Thyroid gland (tissue), 4 donors: Measurements from ENCODE around the gene CCDC170. TPM values are rescaled to one million over a fixed set of nuclear protein-coding genes. Genes with fewer than 3 reads are reported as not detected.
A peak's percentile ranks its signal among the peaks of the same experiment; 100 is the strongest.

Source experiments
- DNase-seq, 2 donors: peaks; one replicate each; pipeline ENCODE4 v3.0.0-alpha.2; 2019
- H3K27ac ChIP-seq, 3 donors: fragments of 200-600 bp; sonication (generic); 1 replicate in 2 of 3; 2 replicates in 1 of 3; pipeline ENCODE4 v1.5.1; 2016 to 2019; ENCODE audit warnings: mild to moderate bottlenecking in 1 of 3, moderate library complexity in 1 of 3
- H3K27me3 ChIP-seq: fragments of 200-600 bp; sonication (generic); one replicate; pipeline ENCODE4 v1.5.1; 2019
- H3K36me3 ChIP-seq, 2 donors: fragments of 200-600 bp; sonication (generic); one replicate each; pipeline ENCODE4 v1.5.1; 2016 to 2019
- H3K4me1 ChIP-seq, 2 donors: fragments of 200-600 bp; sonication (generic); one replicate each; pipeline ENCODE4 v1.5.1; 2017 to 2019
- H3K4me3 ChIP-seq, 3 donors: fragments of 200-600 bp; sonication (generic); replicated peaks in 1 of 3; 1 replicate in 2 of 3; 2 replicates in 1 of 3; pipeline ENCODE4 v1.5.1; 2016; ENCODE audit warnings: mild to moderate bottlenecking in 1 of 3
- H3K9me3 ChIP-seq: fragments of 200-600 bp; sonication (generic); one replicate; pipeline ENCODE4 v1.5.1; 2017
- CTCF ChIP-seq, 6 experiments: fragments of 200-600 bp in 3 of 6; fragments of 450-650 bp in 3 of 6; sonication (generic) in 3 of 6; IDR thresholded peaks; one replicate each; pipeline ENCODE4 v1.5.1; 2016 to 2019; ENCODE audit warnings: antibody characterized with exemption in 6 of 6, mild to moderate bottlenecking in 2 of 6, inconsistent platforms in 1 of 6, moderate library complexity in 1 of 6
- POLR2A ChIP-seq, 2 donors: fragments of 450-650 bp; IDR thresholded peaks; one replicate each; pipeline ENCODE4 v1.6.1; 2017; ENCODE audit warnings: antibody characterized with exemption in 2 of 2, mild to moderate bottlenecking in 2 of 2, moderate library complexity in 1 of 2
- WGBS, 2 donors: methylation state at CpG; one replicate each; pipeline ENCODE4 v1.1.5; 2017; 5-methylcytosine and 5-hydroxymethylcytosine counted together
- intact Hi-C: fragments of 100-400 bp; cut with DNase I; formaldehyde crosslinking; loops from one replicate; pipeline ENCODE4 v1.15.1; 2023
- total RNA-seq, 4 donors: library from RNA; depleted of rRNA; stranded (reverse); fragments of >200 nt; gene quantifications; one replicate each; pipeline ENCODE4 v1.2.3, GENCODE V29; 2016

CCDC170 gene
- total RNA-seq, 4 donors from 2014 or later, result 3.4 to 6.9 (median 4.2) TPM

DNA sequence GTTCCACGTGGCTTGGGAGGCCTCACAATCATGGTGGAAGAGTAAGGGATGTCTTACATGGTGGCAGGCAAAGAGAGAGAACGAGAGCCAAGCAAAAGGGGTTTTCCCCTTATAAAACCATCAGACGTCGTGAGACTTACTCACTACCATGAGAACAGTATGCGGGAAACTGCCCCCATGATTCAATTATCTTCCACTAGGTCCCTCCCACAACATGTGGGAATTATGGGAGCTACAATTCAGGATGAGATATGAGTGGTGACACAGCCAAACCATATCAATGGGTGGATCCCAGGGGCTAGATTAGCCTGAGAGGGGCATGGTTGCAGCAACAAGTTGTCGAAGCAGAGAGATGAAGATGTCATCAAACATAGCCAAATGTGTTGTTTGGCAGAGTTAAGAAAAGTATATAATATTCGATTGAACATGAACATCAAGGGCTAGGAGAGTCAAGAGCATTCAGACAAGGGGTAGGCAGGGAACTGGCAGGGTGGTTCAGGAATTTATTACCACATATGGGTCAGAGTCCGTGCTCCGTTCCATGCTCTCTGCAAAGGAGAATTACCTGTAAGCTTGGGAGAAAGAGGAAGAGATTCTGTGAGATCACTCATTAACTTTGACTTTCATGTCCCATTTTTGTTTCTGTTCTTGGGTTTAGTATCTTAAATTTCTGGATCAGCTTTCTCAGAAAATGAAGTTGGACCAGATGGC is 98.8 kb downstream of the CCDC170 start:
- TF ChIP-seq CTCF (IDR thresholded peaks at IDR 0.05) (no peak), POLR2A (IDR thresholded peaks at IDR 0.05) (no peak)
- Histone ChIP-seq H3K27me3 (no peaks in the 10 kb centered on the region), H3K36me3 (peaks cover 0 to 3% of the 10 kb centered on the region in 2 donors), H3K4me1 (no peaks in the 10 kb centered on the region), H3K9me3 (no peaks in the 10 kb centered on the region), H3K27ac (no peak overlapping the region), H3K4me3 (no peak overlapping the region)
- DNase-seq, result no peak
- intact Hi-C loops, result no loop called here
- 76 to 87% methylated on average over 9 of the region's 9 CpGs for WGBS, 2 donors

DNA sequence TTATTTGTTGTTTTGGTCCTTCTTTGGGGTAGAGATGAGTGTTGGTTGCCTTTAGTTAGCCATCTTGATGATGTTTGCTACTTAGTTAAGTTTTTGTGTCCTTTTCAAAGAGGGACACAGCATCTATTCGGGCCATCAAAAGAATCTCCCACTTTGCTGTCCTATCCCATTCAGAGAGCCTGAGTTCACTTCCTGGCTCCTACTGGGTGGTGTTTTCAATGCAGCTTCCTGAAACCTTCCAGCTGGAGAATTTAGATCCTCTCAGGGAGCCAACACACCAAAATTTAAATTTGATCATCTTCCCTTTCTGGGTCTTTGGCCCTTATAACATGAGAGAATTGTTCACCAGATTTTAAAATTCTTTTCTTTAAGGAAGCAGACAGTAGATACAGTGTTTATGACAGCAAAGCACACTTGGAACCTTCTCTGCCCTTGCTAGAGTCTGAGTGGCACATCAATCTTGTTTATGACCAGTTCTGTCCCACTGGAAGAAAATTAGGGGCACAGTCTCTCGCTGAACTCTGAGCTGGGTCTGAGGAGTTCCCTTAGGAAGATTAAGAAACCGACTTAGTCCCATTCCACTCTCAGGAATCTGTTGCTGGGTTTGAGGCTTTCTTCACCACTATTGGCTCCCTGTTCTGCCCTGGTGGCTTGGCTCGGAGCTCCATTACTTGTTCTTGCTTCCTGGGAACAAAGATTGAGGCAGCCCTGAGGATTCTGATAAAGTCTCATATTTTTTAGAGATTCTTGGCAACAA is 115.5 kb downstream of the CCDC170 start:
- TF ChIP-seq POLR2A (IDR thresholded peaks at IDR 0.05) (no peak), CTCF (IDR thresholded peaks at IDR 0.05) (no peak)
- peak overlapping the region in 1 of 3 donors; percentile 9 for H3K27ac ChIP-seq
- no peaks in the 10 kb centered on the region for H3K27me3 ChIP-seq
- H3K4me3 ChIP-seq, result no peak overlapping the region
- H3K9me3 ChIP-seq, result no peaks in the 10 kb centered on the region
- DNase-seq, result no peak
- intact Hi-C loops, result no loop called here
- 54 to 75% methylated on average over 4 of the region's 4 CpGs for WGBS, 2 donors
- H3K4me1 ChIP-seq, result no peaks in the 10 kb centered on the region
- H3K36me3 ChIP-seq, result no peaks in the 10 kb centered on the region

DNA sequence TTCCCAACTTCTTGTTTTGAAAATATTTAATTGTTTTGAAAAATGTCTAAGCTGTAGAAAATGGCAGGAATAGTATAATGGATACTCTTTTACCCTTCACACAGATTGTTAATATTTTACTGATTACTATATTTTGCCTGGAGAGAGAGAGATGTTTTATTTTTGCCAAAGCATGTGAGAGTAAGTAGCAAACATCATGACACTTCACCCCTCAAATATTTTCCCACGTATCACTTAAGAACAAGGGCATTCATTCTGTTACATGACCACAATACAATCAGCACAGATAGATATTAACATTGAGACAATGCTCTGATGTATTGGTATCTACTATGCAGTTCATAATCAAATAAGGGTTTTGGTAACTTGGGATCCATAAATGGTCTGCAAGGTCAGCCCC is 116.5 kb downstream of the CCDC170 start:
- Histone ChIP-seq H3K36me3 (no peaks in the 10 kb centered on the region), H3K4me1 (no peaks in the 10 kb centered on the region), H3K4me3 (no peak overlapping the region), H3K9me3 (no peaks in the 10 kb centered on the region), H3K27me3 (no peaks in the 10 kb centered on the region), H3K27ac (no peak overlapping the region)
- 71 to 72% methylated on average over 1 of the region's 1 CpG for WGBS, 2 donors
- intact Hi-C loops, result no loop called here
- TF ChIP-seq CTCF (IDR thresholded peaks at IDR 0.05) (no peak), POLR2A (IDR thresholded peaks at IDR 0.05) (no peak)
- DNase-seq, result no peak

- no peaks in the 10 kb centered on the region for H3K27me3 ChIP-seq
- H3K4me1 ChIP-seq, result peaks cover 4 to 15% of the 10 kb centered on the region in 2 donors
- WGBS, 2 donors, result 86 to 89% methylated on average over 4 of the region's 4 CpGs
- DNase-seq, result no peak
- no peak for TF ChIP-seq CTCF (IDR thresholded peaks at IDR 0.05)
- no peak for TF ChIP-seq POLR2A (IDR thresholded peaks at IDR 0.05)
- H3K36me3 ChIP-seq, result no peaks in the 10 kb centered on the region
- H3K9me3 ChIP-seq, result no peaks in the 10 kb centered on the region
- intact Hi-C loops, result no loop called here
- H3K4me3 ChIP-seq, result no peak overlapping the region
- no peak overlapping the region for H3K27ac ChIP-seq
These were observed 120.8 kb downstream of the CCDC170 start for GRCh38 chr6:151614630-151615029.

DNA sequence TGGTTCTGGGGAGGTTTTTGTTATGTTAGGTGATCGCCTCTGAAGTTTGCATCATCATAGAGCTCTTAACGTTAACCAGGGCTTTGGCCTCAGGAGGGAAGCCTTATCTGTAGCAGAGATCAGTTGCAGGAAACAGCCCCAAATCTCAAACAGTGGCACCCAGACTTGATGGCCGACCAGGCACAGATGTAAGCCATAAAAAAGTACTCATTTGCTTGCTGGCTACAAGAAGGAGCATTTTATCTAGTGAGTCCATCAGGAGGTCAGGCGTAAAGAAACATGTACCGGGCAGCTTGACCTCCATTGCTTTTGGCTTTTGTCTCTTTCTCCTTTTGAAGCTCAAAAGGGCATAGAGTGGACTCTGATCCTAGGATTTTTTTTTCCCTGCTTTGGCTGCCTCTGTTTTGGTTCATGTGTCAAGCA is 122.3 kb downstream of the CCDC170 start:
- TF ChIP-seq POLR2A (IDR thresholded peaks at IDR 0.05) (no peak), CTCF (IDR thresholded peaks at IDR 0.05) (no peak)
- Histone ChIP-seq H3K4me1 (peaks cover 12 to 23% of the 10 kb centered on the region in 2 donors), H3K36me3 (no peaks in the 10 kb centered on the region), H3K9me3 (no peaks in the 10 kb centered on the region), H3K27ac (peak overlapping the region in 2 of 3 donors; percentile 5 to 8), H3K27me3 (no peaks in the 10 kb centered on the region), H3K4me3 (no peak overlapping the region)
- intact Hi-C loops, result no loop called here
- WGBS, 2 donors, result 32 to 46% methylated on average over 5 of the region's 5 CpGs
- peak; percentile 3 to 12 for DNase-seq
